Measurements from ENCODE around the gene C1orf185.
A peak's percentile ranks its signal among the peaks of the same experiment; 100 is the strongest.
"Not testable (repeated sequence)": the region's sequence is repeated elsewhere in the genome, so short reads cannot be mapped to it uniquely, and the experiment has no call there.

Gene C1orf185

GRCh38 chr1:51137696-51138095 is 35.7 kb downstream of the C1orf185 start:
- DNase-seq (ENCODE audit: low spot score): not testable (repeated sequence)

GRCh38 chr1:51139474-51139873 is 37.4 kb downstream of the C1orf185 start:
- peak; percentile 21 for DNase-seq (ENCODE audit: low spot score)

GRCh38 chr1:51147394-51147793 is 45.4 kb downstream of the C1orf185 start:
- DNase-seq (ENCODE audit: low spot score): no peak

GRCh38 chr1:51154776-51155175 is 52.7 kb downstream of the C1orf185 start:
- no peak for DNase-seq (ENCODE audit: low spot score)

GRCh38 chr1:51156752-51157151 is 54.7 kb downstream of the C1orf185 start:
- no peak for DNase-seq (ENCODE audit: low spot score)

GRCh38 chr1:51157395-51157794 is 55.4 kb downstream of the C1orf185 start:
- no peak for DNase-seq (ENCODE audit: low spot score)

GRCh38 chr1:51158263-51158662 is 56.2 kb downstream of the C1orf185 start:
- DNase-seq (ENCODE audit: low spot score): no peak

GRCh38 chr1:51162560-51162959 is 60.5 kb downstream of the C1orf185 start:
- not testable (repeated sequence) for DNase-seq (ENCODE audit: low spot score)

GRCh38 chr1:51165540-51165939 is 63.5 kb downstream of the C1orf185 start:
- DNase-seq (ENCODE audit: low spot score): no peak

GRCh38 chr1:51168266-51168845 is 66.3 kb downstream of the C1orf185 start:
- DNase-seq (ENCODE audit: low spot score): no peak

GRCh38 chr1:51168936-51169335 is 66.9 kb downstream of the C1orf185 start:
- no peak for DNase-seq (ENCODE audit: low spot score)

- peak; percentile 79 for DNase-seq (ENCODE audit: low spot score)
Measured at GRCh38 chr1:51170342-51170741, 68.3 kb downstream of the C1orf185 start.

GRCh38 chr1:51172811-51173210 is 70.8 kb downstream of the C1orf185 start:
- no peak for DNase-seq (ENCODE audit: low spot score)

GRCh38 chr1:51175278-51175677 is 73.2 kb downstream of the C1orf185 start:
- DNase-seq (ENCODE audit: low spot score): no peak

GRCh38 chr1:51177988-51178387 is 76.0 kb downstream of the C1orf185 start:
- DNase-seq (ENCODE audit: low spot score): not testable (repeated sequence)

GRCh38 chr1:51188230-51188629 is 86.2 kb downstream of the C1orf185 start:
- no peak for DNase-seq (ENCODE audit: low spot score)

GRCh38 chr1:51189421-51190073 is 87.5 kb downstream of the C1orf185 start:
- peak; percentile 78 for DNase-seq (ENCODE audit: low spot score)

GRCh38 chr1:51190961-51191360 is 88.9 kb downstream of the C1orf185 start:
- DNase-seq (ENCODE audit: low spot score): no peak

- peak; percentile 70 for DNase-seq (ENCODE audit: low spot score)
Measured at GRCh38 chr1:51192213-51192843, 90.3 kb downstream of the C1orf185 start.

GRCh38 chr1:51193564-51193963 is 91.5 kb downstream of the C1orf185 start:
- no peak for DNase-seq (ENCODE audit: low spot score)

All from RKO (cell line).